Measurements from ENCODE around the gene LRP6. TPM values are rescaled to one million over a fixed set of nuclear protein-coding genes. Genes with fewer than 3 reads are reported as not detected.

Gene LRP6
- total RNA-seq, 1 donor from 2014 or later: 1.4 TPM

DNA sequence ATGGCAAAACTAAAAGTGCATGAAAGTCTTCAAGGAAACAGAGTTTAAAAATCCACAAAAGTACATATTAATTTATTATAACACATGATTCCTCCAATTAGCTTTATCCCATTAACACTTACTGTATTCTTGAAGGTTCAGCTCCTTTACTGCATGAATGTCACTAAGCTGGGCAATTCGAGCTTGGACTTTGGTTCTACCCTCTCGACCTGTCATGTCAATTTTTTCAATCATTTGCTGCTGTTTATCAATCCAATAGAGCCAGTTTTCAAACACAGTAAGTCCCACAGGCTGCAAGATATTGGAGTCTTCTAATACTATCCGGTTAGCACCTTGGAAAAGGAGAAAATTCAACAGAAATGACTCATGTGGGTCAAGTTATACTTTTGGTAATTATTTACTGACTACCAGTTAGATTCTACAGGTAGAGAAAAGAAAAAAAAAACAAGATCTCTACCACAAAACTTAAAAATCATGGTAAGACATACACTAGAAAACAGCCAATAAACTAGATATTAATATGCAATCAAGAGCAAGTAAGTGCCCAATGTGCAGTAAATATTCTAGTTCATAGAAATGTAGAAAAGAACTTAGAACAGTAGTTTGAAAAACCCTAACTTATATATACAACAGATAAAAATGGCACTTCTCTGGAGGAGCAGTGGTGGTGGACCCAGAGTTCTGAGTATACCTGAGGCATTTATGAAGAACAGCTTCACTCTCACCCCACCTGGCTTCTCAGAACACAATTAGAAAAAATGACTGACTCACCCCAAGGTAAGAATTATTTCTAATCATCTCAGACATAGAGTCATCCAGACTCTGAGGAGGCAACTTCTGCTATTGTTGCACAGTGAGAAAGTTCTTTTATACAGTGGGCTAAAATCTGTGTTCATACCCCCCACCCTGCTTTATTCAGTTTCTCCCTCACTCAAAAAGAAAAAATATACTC, 128.4 kb downstream of the LRP6 start:
- Mint-ChIP-seq H3K9me3 (no peaks in the 10 kb centered on the region), H3K4me1 (no peaks in the 10 kb centered on the region), H3K27ac (no peak overlapping the region), H3K27me3 (peaks cover 5% of the 10 kb centered on the region), H3K4me3 (no peak overlapping the region), H3K36me3 (ENCODE audit: low read depth) (no peaks in the 10 kb centered on the region)
- ChIA-PET POLR2A (no interaction called here), CTCF (no interaction called here)
- ATAC-seq (ENCODE audit: low read depth): no peak
- intact Hi-C loops (cut with micrococcal nuclease): no loop called here
- DNase-seq: no peak
- TF ChIP-seq, protein P1, sequence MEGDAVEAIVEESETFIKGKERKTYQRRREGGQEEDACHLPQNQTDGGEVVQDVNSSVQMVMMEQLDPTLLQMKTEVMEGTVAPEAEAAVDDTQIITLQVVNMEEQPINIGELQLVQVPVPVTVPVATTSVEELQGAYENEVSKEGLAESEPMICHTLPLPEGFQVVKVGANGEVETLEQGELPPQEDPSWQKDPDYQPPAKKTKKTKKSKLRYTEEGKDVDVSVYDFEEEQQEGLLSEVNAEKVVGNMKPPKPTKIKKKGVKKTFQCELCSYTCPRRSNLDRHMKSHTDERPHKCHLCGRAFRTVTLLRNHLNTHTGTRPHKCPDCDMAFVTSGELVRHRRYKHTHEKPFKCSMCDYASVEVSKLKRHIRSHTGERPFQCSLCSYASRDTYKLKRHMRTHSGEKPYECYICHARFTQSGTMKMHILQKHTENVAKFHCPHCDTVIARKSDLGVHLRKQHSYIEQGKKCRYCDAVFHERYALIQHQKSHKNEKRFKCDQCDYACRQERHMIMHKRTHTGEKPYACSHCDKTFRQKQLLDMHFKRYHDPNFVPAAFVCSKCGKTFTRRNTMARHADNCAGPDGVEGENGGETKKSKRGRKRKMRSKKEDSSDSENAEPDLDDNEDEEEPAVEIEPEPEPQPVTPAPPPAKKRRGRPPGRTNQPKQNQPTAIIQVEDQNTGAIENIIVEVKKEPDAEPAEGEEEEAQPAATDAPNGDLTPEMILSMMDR (IDR thresholded peaks at IDR 0.05): no peak

DNA sequence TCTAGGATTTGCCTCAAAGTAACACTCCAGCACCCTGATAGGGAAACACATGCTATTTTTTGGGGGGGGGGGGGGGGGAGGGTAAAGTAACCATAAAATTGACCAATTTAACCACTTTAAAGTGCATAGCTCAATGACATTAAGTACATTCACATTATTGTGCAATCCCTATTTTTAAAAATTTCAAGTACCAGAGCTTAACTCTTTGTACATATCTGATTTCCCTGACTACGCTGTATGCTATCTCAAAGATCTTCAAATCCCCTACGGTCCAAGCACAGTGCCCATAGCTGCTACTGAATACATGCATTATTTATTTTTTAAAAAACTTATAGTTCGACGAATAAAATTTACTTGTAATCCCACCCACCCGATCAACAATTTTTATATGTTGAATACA, 133.1 kb downstream of the LRP6 start:
- TF ChIP-seq, protein P1 (IDR thresholded peaks at IDR 0.05): no peak

DNA sequence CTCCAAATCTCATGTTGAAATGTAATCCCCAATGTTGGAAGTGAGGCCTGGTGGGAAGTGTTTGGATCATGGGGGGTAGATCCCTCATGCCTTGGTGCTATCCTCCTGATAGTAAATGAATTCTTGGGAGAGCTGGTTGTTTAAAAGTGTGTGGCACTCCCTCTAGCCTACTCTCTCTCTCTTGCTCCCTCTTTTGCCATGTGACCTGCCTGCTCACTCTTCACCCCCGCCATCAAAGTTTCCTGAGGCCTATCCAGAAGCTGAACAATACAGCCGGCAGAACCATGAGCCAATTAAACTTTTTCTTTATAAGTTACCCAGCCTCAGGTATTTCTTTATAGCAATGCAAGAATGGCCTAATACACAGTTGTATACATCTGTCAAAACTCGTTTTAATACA, 133.6 kb downstream of the LRP6 start:
- ATAC-seq (ENCODE audit: low read depth): no peak
- H3K9me3 Mint-ChIP-seq: no peaks in the 10 kb centered on the region
- no peak for DNase-seq
- TF ChIP-seq, protein P1 (IDR thresholded peaks at IDR 0.05): no peak
- intact Hi-C loops (cut with micrococcal nuclease): no loop called here
- H3K4me3 Mint-ChIP-seq: no peak overlapping the region
- H3K27ac Mint-ChIP-seq: no peak overlapping the region
- ChIA-PET CTCF (no interaction called here), POLR2A (no interaction called here)
- H3K27me3 Mint-ChIP-seq: peaks cover 3% of the 10 kb centered on the region
- H3K36me3 Mint-ChIP-seq (ENCODE audit: low read depth): no peaks in the 10 kb centered on the region
- H3K4me1 Mint-ChIP-seq: no peaks in the 10 kb centered on the region

More for the DNA sequence above, 133.1 kb downstream of the LRP6 start:
- ATAC-seq (ENCODE audit: low read depth) (no peak), DNase-seq (no peak)
- H3K36me3 Mint-ChIP-seq (ENCODE audit: low read depth): no peaks in the 10 kb centered on the region
- H3K9me3 Mint-ChIP-seq: no peaks in the 10 kb centered on the region
- H3K27ac Mint-ChIP-seq: no peak overlapping the region
- H3K27me3 Mint-ChIP-seq: peaks cover 3% of the 10 kb centered on the region
- ChIA-PET POLR2A (no interaction called here), CTCF (no interaction called here)
- H3K4me3 Mint-ChIP-seq: no peak overlapping the region
- no peaks in the 10 kb centered on the region for H3K4me1 Mint-ChIP-seq
- intact Hi-C loops (cut with micrococcal nuclease): no loop called here

DNA sequence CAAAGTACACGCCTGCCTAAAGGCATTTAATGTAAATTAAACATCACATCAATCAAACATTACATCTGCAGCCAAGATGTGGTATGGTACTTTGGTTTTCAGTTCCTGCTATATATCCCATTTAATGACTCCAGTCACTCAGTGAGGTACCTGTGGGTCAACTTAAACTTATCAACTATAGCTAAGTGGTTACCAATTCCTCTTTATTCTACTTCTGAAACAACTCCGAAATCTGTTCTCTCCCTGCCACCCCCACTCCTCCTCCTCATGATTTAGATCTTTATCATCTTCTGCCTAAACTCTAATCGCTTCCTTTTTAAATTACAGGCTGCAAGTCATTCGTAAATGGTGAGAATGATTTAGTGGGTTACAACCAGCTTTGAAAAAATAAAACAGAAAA, 138.2 kb downstream of the LRP6 start:
- DNase-seq (no peak), ATAC-seq (ENCODE audit: low read depth) (no peak)
- H3K36me3 Mint-ChIP-seq (ENCODE audit: low read depth): no peaks in the 10 kb centered on the region
- no peaks in the 10 kb centered on the region for H3K9me3 Mint-ChIP-seq
- TF ChIP-seq, protein P1 (IDR thresholded peaks at IDR 0.05): no peak
- H3K27me3 Mint-ChIP-seq: no peaks in the 10 kb centered on the region
- no peaks in the 10 kb centered on the region for H3K4me1 Mint-ChIP-seq
- POLR2A ChIA-PET: no interaction called here
- H3K27ac Mint-ChIP-seq: no peak overlapping the region
- intact Hi-C loops (cut with micrococcal nuclease): no loop called here
- H3K4me3 Mint-ChIP-seq: no peak overlapping the region
- CTCF ChIA-PET: no interaction called here

DNA sequence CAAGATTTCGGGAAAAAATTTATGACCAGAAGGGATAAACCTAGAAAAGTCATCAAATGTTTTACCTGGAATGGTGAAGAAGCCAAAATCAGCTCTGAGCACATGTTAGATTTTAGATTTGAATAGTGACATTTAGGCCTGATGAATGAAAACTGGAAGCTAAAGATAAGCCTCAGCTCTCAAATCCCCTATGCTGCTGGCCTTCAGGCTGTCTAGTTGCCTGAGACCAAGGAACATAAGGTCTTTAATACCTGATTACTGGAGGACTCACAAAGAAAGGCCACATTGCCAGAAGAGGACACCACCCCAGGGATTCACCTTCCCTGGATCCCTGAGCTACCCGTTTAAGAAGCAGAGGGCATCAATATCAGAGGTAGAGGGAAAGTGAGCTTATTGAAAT, 139.5 kb downstream of the LRP6 start:
- H3K4me1 Mint-ChIP-seq: no peaks in the 10 kb centered on the region
- H3K9me3 Mint-ChIP-seq: no peaks in the 10 kb centered on the region
- no peaks in the 10 kb centered on the region for H3K27me3 Mint-ChIP-seq
- no peak for DNase-seq
- H3K4me3 Mint-ChIP-seq: no peak overlapping the region
- CTCF ChIA-PET: no interaction called here
- intact Hi-C loops (cut with micrococcal nuclease): no loop called here
- ATAC-seq (ENCODE audit: low read depth): no peak
- no peaks in the 10 kb centered on the region for H3K36me3 Mint-ChIP-seq (ENCODE audit: low read depth)
- POLR2A ChIA-PET: no interaction called here
- TF ChIP-seq, protein P1 (IDR thresholded peaks at IDR 0.05): no peak
- H3K27ac Mint-ChIP-seq: no peak overlapping the region

All from activated B cell treated with CpG ODN at 0.5 μM for 24 hours (primary cell).